Measurements from ENCODE around the gene KLK15.

KLK15 gene

DNA sequence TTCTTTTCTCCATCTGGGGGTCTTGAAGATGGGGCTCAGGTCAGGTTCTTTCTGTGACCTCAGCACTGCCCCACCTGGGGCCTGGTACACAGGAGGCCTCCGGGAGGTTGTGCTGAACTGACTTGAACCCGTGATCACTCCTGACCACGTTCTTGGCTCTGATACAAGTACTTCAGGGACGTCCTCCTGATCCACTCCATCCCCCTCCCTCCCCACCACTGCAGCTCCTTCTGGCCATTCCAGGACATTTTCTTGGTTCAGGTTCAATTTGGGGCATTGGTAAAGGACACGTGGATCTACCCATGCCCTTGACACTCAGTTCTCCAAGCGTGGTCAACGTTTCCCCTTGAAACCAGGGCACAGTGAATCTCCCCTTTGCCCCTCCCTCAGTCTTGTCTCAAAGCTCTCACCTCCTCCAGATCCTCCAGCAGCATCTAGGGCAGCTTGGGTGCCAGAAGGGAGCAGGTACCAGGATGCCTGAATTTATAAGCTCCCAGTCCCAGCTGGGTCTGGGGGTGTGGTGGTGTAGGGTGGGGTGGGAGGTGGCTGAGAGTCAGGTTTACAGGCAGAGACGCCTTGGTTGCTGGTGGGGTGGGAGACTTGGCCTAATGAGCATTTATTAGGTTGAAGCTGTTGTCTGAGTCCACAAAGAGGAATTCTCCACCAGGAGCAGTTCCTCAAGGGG lies at the start of gene KLK15:
Gene KLK15 (minus strand): TSS at position 458 of the 685 bp plus-strand sequence. CDS start 2,082 bp downstream, outside the sequence.
- no peak for DNase-seq

GRCh38 chr19:50882188-50882587 lies 48.8 kb upstream of the KLK15 start:
- no peak for DNase-seq

DNA sequence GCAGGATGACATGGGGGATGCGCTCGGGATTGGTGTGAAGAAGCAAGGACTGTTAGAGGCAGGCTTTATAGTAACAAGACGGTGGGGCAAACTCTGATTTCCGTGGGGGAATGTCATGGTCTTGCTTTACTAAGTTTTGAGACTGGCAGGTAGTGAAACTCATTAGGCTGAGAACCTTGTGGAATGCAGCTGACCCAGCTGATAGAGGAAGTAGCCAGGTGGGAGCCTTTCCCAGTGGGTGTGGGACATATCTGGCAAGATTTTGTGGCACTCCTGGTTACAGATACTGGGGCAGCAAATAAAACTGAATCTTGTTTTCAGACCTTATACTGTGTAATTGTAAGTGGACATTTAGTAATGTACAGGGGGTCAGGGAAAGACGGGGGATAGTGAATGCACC lies 46.9 kb upstream of the KLK15 start:
- DNase-seq: no peak

DNA sequence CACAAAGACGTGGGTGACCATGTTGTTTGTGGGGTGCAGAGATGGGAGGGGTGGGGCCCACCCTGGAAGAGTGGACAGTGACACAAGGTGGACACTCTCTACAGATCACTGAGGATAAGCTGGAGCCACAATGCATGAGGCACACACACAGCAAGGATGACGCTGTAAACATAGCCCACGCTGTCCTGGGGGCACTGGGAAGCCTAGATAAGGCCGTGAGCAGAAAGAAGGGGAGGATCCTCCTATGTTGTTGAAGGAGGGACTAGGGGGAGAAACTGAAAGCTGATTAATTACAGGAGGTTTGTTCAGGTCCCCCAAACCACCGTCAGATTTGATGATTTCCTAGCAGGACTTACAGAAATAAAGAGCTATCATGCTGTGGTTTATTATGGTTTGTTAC lies 45.5 kb upstream of the KLK15 start:
- no peak for DNase-seq

DNA sequence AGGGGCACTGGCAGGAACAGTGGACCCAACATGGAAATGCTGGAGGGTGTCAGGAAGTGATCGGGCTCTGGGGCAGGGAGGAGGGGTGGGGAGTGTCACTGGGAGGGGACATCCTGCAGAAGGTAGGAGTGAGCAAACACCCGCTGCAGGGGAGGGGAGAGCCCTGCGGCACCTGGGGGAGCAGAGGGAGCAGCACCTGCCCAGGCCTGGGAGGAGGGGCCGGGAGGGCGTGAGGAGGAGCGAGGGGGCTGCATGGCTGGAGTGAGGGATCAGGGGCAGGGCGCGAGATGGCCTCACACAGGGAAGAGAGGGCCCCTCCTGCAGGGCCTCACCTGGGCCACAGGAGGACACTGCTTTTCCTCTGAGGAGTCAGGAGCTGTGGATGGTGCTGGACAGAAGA lies 44.0 kb upstream of the KLK15 start:
- no peak for DNase-seq

GRCh38 chr19:50876456-50876855 lies 43.1 kb upstream of the KLK15 start:
- no peak for DNase-seq

DNA sequence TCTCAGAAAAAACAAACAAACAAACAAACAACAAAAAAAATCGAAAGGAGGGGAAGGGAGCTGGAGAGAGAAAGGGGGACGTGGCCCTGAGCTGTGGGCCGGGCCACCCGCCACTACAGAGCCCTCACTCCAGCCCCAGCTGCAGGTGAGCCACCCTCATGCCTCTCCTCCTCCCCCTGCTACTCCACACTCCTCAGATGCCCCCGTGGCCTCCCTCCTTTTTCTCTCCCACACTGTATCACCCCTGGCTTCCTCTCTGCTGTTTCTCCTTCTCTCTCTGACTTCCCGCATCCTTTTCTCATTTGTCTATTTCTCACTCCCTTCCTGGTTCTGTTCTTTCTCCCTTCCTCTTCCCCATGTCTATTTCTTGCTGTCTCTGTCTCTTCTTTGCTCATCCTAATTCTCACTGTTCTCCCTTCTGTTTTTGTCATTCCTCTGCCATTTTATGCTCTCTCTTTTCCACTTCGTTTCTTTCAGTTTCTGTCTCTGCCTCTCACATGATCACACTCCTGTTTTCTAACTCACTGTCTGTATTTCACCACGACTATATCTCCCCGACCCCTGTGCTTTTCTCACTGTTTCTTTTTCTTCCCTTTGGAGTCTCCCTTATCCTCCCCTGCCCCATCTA lies 42.5 kb upstream of the KLK15 start:
- no peak for DNase-seq

GRCh38 chr19:50874211-50874610 lies 40.8 kb upstream of the KLK15 start:
- DNase-seq: no peak

DNA sequence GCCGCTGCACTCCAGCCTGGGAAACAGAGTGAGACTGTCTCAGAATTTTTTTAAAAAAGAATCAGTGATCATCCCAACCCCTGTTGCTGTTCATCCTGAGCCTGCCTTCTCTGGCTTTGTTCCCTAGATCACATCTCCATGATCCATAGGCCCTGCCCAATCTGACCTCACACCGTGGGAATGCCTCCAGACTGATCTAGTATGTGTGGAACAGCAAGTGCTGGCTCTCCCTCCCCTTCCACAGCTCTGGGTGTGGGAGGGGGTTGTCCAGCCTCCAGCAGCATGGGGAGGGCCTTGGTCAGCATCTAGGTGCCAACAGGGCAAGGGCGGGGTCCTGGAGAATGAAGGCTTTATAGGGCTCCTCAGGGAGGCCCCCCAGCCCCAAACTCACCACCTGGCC lies 39.7 kb upstream of the KLK15 start, which contains the start of gene KLK2:
Gene KLK2 (plus strand): TSS at position 384 of the 400 bp plus-strand sequence. CDS start 35 bp downstream, outside the sequence.
- DNase-seq: no peak

- no peak for DNase-seq
These were observed 37.2 kb upstream of the KLK15 start for GRCh38 chr19:50870417-50871089.

DNA sequence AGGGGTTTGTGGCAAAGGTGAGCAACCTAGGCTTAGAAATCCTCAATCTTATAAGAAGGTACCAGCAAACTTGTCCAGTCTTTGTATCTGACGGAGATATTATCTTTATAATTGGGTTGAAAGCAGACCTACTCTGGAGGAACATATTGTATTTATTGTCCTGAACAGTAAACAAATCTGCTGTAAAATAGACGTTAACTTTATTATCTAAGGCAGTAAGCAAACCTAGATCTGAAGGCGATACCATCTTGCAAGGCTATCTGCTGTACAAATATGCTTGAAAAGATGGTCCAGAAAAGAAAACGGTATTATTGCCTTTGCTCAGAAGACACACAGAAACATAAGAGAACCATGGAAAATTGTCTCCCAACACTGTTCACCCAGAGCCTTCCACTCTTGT lies 36.1 kb upstream of the KLK15 start:
- no peak for DNase-seq

- DNase-seq: no peak
These were observed 28.3 kb upstream of the KLK15 start for GRCh38 chr19:50861496-50862286.

DNA sequence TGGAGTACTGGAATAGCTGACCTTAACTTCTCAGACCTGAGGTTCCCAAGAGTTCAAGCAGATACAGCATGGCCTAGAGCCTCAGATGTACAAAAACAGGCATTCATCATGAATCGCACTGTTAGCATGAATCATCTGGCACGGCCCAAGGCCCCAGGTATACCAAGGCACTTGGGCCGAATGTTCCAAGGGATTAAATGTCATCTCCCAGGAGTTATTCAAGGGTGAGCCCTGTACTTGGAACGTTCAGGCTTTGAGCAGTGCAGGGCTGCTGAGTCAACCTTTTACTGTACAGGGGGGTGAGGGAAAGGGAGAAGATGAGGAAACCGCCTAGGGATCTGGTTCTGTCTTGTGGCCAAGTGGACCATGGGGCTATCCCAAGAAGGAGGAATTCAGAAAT lies 27.6 kb upstream of the KLK15 start:
- DNase-seq: no peak

DNA sequence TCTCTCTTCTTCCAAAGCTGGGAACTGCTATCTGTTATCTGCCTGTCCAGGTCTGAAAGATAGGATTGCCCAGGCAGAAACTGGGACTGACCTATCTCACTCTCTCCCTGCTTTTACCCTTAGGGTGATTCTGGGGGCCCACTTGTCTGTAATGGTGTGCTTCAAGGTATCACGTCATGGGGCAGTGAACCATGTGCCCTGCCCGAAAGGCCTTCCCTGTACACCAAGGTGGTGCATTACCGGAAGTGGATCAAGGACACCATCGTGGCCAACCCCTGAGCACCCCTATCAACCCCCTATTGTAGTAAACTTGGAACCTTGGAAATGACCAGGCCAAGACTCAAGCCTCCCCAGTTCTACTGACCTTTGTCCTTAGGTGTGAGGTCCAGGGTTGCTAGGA lies 26.5 kb upstream of the KLK15 start:
- DNase-seq: no peak

- DNase-seq: no peak
These were observed 25.5 kb upstream of the KLK15 start for GRCh38 chr19:50858886-50859285.

- DNase-seq: no peak
These were observed 24.0 kb upstream of the KLK15 start for GRCh38 chr19:50857366-50857765.

DNA sequence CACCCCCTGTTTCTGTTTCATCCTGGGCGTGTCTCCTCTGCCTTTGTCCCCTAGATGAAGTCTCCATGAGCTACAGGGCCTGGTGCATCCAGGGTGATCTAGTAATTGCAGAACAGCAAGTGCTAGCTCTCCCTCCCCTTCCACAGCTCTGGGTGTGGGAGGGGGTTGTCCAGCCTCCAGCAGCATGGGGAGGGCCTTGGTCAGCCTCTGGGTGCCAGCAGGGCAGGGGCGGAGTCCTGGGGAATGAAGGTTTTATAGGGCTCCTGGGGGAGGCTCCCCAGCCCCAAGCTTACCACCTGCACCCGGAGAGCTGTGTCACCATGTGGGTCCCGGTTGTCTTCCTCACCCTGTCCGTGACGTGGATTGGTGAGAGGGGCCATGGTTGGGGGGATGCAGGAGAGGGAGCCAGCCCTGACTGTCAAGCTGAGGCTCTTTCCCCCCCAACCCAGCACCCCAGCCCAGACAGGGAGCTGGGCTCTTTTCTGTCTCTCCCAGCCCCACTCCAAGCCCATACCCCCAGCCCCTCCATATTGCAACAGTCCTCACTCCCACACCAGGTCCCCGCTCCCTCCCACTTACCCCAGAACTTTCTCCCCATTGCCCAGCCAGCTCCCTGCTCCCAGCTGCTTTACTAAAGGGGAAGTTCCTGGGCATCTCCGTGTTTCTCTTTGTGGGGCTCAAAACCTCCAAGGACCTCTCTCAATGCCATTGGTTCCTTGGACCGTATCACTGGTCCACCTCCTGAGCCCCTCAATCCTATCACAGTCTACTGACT lies 21.4 kb upstream of the KLK15 start, which contains the start of gene KLK3:
Gene KLK3 (plus strand): TSS at position 280 of the 775 bp plus-strand sequence. CDS start 41 bp downstream, at position 321.
- DNase-seq: no peak

DNA sequence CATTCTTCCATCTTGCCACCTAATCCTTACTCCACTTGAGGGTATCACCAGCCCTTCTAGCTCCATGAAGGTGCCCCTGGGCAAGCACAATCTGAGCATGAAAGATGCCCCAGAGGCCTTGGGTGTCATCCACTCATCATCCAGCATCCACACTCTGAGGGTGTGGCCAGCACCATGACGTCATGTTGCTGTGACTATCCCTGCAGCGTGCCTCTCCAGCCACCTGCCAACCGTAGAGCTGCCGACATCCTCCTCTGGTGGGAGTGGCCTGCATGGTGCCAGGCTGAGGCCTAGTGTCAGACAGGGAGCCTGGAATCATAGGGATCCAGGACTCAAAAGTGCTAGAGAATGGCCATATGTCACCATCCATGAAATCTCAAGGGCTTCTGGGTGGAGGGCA lies 18.2 kb upstream of the KLK15 start:
- DNase-seq: no peak

- no peak for DNase-seq
These were observed 17.4 kb upstream of the KLK15 start for GRCh38 chr19:50850738-50851137.

GRCh38 chr19:50844296-50844935 lies 11.0 kb upstream of the KLK15 start:
- DNase-seq: no peak

- DNase-seq: no peak
These were observed 10.4 kb upstream of the KLK15 start for GRCh38 chr19:50843701-50844221.

GRCh38 chr19:50843205-50843604 lies 9.8 kb upstream of the KLK15 start:
- no peak for DNase-seq

All from bone marrow (tissue), 2 donors.